ENCODE data around the gene DLGAP4. TPM values are rescaled to one million over a fixed set of nuclear protein-coding genes. Genes with fewer than 3 reads are reported as not detected.

Gene DLGAP4
- total and polyA plus RNA-seq, 2 of the 8 experiments (the other 6 are each of a cell fraction or from before 2014, with no cell fraction given), result 41.2 to 57.2 TPM

DNA sequence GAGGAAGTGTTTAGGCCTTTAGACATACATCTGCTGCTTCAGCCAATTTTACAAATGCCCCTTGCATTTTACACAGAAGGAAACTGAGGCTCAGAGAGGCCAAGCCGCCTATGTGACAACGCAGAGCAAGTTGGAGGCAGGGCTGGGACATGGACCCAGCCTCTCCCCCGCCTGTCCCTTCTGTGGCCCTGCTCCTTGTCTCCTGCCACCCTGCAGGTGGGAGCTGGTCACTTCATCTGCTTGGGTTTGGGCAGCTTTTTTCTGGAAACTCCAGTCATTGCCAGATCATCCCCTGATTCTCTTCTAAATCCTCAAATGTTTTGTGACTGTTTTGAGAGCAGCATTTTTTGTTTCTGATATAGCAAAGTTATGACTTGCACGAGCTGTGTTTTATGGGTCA lies 68.9 kb downstream of the DLGAP4 start:
- no peak overlapping the region for H2AFZ ChIP-seq (ENCODE audit: low read length)
- H3K4me3 ChIP-seq (ENCODE audit: extremely low read depth in 1 of 4, insufficient read depth in 2 of 4, low read depth in 3 of 4, low read length in 4 of 4), result no peak overlapping the region
- H3K9me3 ChIP-seq (ENCODE audit: insufficient read depth in 2 of 2, low read depth in 1 of 2, low read length in 1 of 2), result no peaks in the 10 kb centered on the region
- 0 out of 7 replicates have a peak, but pooled peaks cover 0 to 2% (median 0%) of the 10 kb centered on the region in 4 experiments for H3K4me1 ChIP-seq (replicated peaks in 1 of 4; ENCODE audit: control insufficient read depth in 3 of 4, insufficient read depth in 4 of 4, low read length in 3 of 4)
- H4K91ac ChIP-seq (replicated peaks; ENCODE audit: insufficient read length, low read length), result no peak overlapping the region
- no peaks in the 10 kb centered on the region for H3K79me2 ChIP-seq (ENCODE audit: control insufficient read depth in 1 of 2, insufficient read depth in 2 of 2, low read length in 2 of 2)
- no peaks in the 10 kb centered on the region for H4K20me1 ChIP-seq (replicated peaks in 1 of 2; ENCODE audit: control insufficient read depth in 1 of 2, insufficient read depth in 2 of 2, low read length in 2 of 2)
- no peak overlapping the region for H2BK120ac ChIP-seq (replicated peaks; ENCODE audit: low read depth, low read length)
- no peaks in the 10 kb centered on the region for H3K23me2 ChIP-seq (ENCODE audit: low read depth, low read length)
- H3K79me1 ChIP-seq (ENCODE audit: low read depth, low read length), result no peaks in the 10 kb centered on the region
- no peak overlapping the region for H4K5ac ChIP-seq (ENCODE audit: insufficient read length, low read depth, low read length)
- no peak overlapping the region for H3K4me2 ChIP-seq (ENCODE audit: insufficient read depth in 1 of 2, low read depth in 2 of 2, low read length in 2 of 2)
- 70% methylated on average over 4 of the region's 4 CpGs; no CpG with 5 or more reads in 1 of the 2 experiments for WGBS, 2 experiments (ENCODE audit: extremely low coverage in 1 of 2, insufficient coverage in 1 of 2, insufficient read length in 1 of 2, insufficient replicate concordance in 2 of 2, low coverage in 1 of 2, low lambda C conversion rate in 2 of 2, missing lambda C conversion rate in 1 of 2)
- no peak overlapping the region for H2BK15ac ChIP-seq (ENCODE audit: low read length)
- H2BK5ac ChIP-seq (ENCODE audit: low read depth, low read length), result no peak overlapping the region
- no peak overlapping the region for H2BK20ac ChIP-seq (ENCODE audit: low read length)
- no peak overlapping the region for H3K23ac ChIP-seq (ENCODE audit: insufficient read length)
- no peak overlapping the region for H3K27ac ChIP-seq (ENCODE audit: low read depth, low read length)
- no peak overlapping the region for H2AK5ac ChIP-seq (ENCODE audit: low read depth, low read length)
- DNase-seq (ENCODE audit: low read depth in 1 of 2, low spot score in 2 of 2) (no peak), FAIRE-seq (no peak)
- no peak overlapping the region for H3K18ac ChIP-seq (ENCODE audit: extremely low read depth, low read length)
- no peak overlapping the region for H3K4ac ChIP-seq (replicated peaks; ENCODE audit: insufficient read length, low read depth, low read length)
- no peak overlapping the region for H4K8ac ChIP-seq (ENCODE audit: extremely low read depth, insufficient read depth, low read length)
- no peak overlapping the region for H3K14ac ChIP-seq (ENCODE audit: insufficient read length)
- ChIA-PET CTCF (ENCODE audit: partially characterized antibody) (interaction anchor here (0.7 to 4.5 kb wide), 9 partner anchors 8 to 181 kb away, joined by 3 to 15 read pairs (median 3); no protein-coding TSS in a partner anchor), POLR2A (ENCODE audit: partially characterized antibody) (interaction anchor here (1.1 to 1.6 kb wide), 2 partner anchors 17 to 32 kb away, joined by 3 to 4 read pairs; no protein-coding TSS in a partner anchor)
- no peak overlapping the region for H2BK12ac ChIP-seq (ENCODE audit: low read depth, low read length)
- H3K56ac ChIP-seq (replicated peaks; ENCODE audit: insufficient read length, low read depth, low read length), result no peak overlapping the region
- H3K9ac ChIP-seq (replicated peaks in 1 of 4; ENCODE audit: extremely low read depth in 1 of 4, low read depth in 3 of 4, low read length in 3 of 4), result no peak overlapping the region
- H3K27me3 ChIP-seq (replicated peaks in 1 of 4; ENCODE audit: control insufficient read depth in 3 of 4, extremely low read depth in 1 of 4, insufficient read depth in 3 of 4, low read length in 3 of 4), result no peaks in the 10 kb centered on the region
- no peaks in the 10 kb centered on the region for H3K36me3 ChIP-seq (ENCODE audit: control insufficient read depth in 2 of 4, insufficient read depth in 4 of 4, low read length in 3 of 4)
- no peak for TF ChIP-seq JUN (IDR thresholded peaks at IDR 0.05; ENCODE audit: low read depth, low read length)
- TF ChIP-seq, protein P1, sequence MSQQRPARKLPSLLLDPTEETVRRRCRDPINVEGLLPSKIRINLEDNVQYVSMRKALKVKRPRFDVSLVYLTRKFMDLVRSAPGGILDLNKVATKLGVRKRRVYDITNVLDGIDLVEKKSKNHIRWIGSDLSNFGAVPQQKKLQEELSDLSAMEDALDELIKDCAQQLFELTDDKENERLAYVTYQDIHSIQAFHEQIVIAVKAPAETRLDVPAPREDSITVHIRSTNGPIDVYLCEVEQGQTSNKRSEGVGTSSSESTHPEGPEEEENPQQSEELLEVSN (IDR thresholded peaks at IDR 0.05), result no peak
- peak; percentile 1 to 24; a peak in 1 of 4 replicates for TF ChIP-seq RAD21 (IDR thresholded peaks at IDR 0.05 in 1 of 2, conservative IDR thresholded peaks at IDR 0.05 in 1 of 2; ENCODE audit: low read depth in 2 of 2, low read length in 2 of 2)
- no peak for TF ChIP-seq KDM1A (IDR thresholded peaks at IDR 0.05; ENCODE audit: borderline replicate concordance, low read length)
- TF ChIP-seq FOSL1 (IDR thresholded peaks at IDR 0.05; ENCODE audit: insufficient read depth, low read depth, low read length), result no peak
- TF ChIP-seq CTBP2 (IDR thresholded peaks at IDR 0.05; ENCODE audit: borderline replicate concordance, insufficient read depth, insufficient read length, low read length), result no peak
- TF ChIP-seq POLR2AphosphoS5 (IDR thresholded peaks at IDR 0.05; ENCODE audit: low read depth, low read length), result no peak
- no peak for TF ChIP-seq RXRA (IDR thresholded peaks at IDR 0.05; ENCODE audit: insufficient read depth, low read depth, low read length)
- no peak for TF ChIP-seq SP1 (IDR thresholded peaks at IDR 0.05; ENCODE audit: low read depth, low read length)
- TF ChIP-seq RFX5 (IDR thresholded peaks at IDR 0.05; ENCODE audit: borderline replicate concordance, low read depth, low read length), result no peak
- no peak for TF ChIP-seq EP300 (IDR thresholded peaks at IDR 0.05; ENCODE audit: borderline replicate concordance in 1 of 2, low read depth in 2 of 2, low read length in 2 of 2)

Data from H1 (cell line).